ENCODE measurements around the gene DDA1.
A peak's percentile ranks its signal among the peaks of the same experiment; 100 is the strongest.

The DDA1 gene

DNA sequence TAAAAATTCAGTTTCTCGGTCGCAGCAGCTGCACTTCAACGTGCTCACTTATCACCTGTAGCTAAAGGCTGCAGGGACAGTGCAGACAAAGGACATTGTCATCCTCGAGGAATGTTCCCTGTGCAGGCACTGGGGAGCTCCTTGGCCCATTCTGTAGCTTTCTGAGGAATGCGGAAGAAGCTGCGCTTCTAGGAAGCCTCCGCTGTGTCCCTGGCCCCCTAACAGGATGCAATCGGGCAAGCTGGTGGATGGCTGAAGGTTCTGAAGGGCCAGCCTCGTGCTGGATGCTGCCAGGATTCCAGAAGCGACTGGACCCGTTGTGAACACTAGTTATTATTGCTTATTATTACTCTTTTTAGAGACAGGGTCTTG lies 17.2 kb downstream of the DDA1 start:
- no peak for DNase-seq
- in situ Hi-C loops (cut with MboI; ENCODE audit: low pct_unique_long_range_greater_than_20kb, low sequenced_read_pairs) = no loop called here

DNA sequence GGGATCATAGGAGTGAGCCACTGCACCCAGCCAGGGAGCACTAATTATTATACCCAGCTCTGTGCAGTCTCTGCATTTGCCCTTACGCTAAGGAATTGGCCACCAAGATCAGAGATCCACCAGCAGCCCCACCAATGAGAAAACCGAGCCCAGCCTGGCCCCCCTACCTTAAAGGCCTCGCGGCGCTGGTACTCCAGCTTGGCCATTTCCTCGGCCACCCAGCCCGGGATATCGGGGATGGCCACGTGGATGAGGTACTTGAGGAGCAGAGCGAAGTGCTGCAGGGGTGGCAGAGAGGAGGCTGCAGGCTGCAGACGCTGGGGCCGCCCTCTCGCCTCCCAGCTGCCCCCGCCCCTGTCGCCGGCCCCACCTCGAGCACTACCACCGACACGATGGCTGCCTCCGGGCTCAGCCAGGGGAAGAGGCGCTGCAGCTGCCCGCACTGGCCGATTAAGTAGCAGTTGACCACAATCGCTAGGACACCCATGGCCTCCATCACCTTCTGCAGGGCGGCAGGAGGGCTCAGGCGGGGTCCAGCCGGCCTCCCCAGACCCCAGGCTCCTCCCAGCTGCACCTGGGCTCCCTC lies 17.8 kb downstream of the DDA1 start:
- DNase-seq = no peak
- in situ Hi-C loops (cut with MboI; ENCODE audit: low pct_unique_long_range_greater_than_20kb, low sequenced_read_pairs) = no loop called here

DNA sequence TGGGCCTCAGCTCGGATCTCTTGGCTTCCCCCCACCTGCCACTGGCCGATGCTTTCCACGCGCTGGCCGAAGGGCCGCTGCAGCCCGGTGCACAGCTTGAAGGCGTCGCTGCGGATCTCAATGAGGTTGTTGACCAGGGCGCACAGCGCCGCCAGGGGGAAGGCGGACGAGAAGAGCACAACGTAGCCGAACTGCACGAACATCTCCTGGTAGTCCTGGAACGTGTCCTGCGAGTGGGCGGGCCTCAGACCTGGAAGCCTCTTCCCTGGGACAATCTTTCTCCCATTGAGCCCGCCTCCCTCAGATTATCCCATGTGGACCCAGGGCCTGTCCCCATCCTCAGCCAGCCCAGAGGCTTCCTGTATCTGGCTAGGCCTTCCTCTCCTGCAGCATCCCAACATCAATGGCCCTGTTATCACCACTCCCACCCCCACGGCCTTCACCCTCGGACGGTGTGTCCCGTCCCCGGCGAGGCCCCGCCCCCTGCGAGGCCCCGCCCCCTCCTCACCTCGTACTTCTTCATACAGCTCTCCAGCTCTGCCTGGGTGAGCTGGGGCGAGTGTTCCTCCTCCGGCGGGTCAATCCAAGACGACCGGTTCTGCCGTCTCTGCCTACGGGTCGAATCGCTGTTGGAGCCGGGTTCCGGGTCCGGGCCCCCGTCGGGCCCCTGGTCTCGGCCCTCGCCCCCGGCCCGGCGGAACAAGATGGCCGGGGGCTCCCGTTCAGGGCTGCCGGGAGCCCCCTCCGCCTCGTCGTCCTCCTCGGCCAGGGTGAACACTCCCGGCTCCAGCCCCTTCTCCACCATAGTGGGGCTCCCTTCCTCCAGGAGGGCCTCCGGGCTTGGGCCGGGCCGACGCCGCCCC lies 18.5 kb downstream of the DDA1 start:
- in situ Hi-C loops (cut with MboI; ENCODE audit: low pct_unique_long_range_greater_than_20kb, low sequenced_read_pairs) = no loop called here
- no peak for DNase-seq

DNA sequence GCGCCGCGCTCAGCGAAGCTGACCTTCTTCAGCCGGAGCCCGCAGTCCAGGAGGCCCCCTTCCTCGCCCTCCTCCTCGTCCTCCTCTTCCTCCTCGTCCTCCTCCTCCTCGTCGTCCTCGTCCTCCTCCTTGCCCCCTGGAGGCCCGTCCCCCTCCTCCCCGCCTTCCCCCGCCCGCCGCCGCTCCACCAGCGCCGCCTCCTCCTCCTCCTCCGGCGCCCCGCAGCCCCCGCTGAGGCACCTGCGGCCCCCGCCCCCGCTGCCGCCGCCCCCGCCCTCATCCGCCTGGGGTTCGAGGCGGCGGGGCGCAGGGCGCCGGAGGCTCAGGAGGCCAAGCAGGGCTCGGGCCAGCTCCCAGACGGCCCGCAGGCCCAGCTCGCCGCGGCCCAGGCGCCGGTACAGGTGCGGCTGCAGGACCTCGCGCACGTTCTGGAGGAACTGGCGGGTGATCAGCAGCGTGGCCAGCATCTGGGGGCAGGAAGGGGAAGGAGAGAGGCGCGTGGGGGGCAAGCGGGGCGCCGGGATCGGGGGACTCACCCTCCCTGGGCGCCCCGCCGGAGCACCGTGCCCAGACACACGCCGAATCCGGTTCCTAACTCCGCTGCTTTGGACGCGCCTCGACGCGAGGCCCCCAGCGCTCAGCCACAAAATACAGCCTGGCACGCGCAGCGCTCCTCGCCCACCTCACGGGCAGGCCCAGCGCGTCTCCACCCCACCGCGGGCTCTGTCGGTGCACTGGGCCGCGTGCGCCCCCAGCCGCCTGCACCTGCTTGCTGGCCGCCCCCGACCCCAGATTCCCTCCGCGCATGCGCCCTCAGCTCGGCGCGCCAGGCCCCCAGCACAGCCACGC lies 19.4 kb downstream of the DDA1 start:
- in situ Hi-C loops (cut with MboI; ENCODE audit: low pct_unique_long_range_greater_than_20kb, low sequenced_read_pairs) = no loop called here
- DNase-seq = no peak

DNA sequence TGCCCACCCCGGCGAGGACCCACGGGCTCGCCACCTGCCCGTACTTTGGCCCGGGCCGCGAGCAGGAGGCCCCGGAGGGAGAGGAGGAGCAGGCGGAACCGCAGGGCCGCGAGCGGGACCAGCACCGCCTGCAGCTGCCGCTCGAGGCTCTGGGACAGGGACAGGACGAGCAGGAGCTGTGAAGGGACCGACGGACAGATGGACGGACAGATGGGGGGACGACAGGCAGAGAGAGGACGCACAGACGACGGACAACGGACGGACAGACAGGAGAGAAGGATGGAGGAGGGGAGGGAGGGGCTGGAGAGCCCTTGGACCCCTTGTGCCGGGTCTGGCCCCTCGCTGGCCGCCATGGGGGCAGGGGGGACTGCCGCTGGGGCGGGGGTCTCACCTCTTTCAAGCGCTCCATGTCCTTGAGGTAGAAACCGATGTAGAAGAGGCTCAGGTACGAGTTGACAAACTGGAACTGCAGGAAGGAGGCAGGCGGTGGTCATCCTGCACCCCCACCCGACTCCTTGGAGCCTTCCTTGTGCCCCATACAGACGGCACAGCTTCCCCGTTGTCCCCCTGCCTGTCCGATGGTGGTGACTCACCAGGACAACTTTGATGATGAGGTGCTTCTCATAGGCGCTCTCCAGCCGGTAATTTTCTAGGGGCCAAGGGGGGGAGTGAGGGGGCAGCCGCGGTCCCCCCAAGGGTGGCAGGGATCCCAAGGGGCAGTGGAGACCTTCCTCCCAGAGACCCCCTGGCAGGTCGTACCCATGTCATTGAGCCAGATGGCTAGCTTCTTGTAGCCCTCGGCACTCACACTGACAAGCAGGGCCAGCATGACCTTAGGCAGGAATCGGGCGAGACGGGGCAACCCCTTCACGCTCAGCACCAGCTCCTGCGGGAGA lies 20.3 kb downstream of the DDA1 start:
- DNase-seq = no peak
- in situ Hi-C loops (cut with MboI; ENCODE audit: low pct_unique_long_range_greater_than_20kb, low sequenced_read_pairs) = no loop called here

DNA sequence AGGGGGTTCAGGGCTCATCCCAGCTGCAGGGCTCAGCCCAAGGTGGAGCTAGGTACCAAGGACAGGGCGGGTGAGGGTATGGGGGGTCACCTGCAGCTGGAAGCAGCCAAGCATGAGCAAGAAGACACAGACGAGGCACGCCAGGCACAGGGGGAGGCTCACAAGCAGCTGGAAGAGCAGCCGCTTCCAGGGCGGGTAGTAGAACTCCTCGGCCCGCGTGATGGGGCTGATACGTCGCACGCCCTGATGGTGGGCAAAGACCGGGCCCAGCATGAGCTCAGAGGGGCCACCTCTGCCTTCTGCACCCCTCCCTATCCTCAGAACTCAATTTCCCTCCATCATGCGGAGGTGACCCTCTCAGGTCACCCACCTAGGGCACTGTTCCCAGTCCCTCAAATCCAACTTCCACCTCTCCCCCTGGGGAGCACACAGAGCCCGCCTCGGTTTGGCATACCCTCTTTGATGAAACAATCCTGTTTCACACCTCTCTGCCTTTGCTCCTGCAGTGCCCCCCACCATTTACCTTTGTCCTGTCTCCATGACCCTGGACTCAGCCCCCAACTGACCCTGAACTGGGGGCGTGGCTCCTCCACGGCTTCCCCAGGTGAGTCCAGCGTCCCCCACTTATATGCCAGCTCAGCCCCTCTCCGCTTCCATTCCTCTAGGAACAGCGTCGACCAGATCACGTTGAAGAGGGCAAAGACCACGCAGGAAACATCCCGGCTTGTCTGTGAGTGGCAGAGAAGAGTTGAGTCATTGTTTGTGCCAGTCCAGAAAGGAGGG lies 21.1 kb downstream of the DDA1 start:
- no peak for DNase-seq
- in situ Hi-C loops (cut with MboI; ENCODE audit: low pct_unique_long_range_greater_than_20kb, low sequenced_read_pairs) = no loop called here

DNA sequence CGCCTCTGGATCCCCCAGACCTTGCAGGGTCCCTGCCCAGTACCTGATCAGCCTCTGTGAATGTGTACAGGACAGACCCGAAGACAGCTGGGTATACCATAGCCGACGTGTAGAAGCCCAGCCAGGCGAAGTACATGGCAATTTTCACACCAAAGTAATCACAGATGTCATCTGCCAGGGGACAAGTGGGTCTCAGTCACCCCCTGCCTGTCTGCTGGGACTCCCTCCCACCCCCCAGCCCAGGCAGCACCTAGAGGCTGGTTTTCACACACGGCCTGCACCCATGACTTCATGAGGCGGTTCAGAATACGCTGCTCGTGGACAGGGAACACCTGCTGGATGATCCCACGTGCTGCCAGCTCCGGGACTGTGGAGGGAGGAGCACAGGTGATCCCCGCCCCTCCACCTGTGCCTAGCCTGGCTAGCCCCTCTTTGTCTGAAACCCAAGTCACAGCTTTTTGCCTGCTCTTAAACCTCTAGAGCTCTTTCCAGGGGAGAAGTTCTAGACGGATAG lies 21.7 kb downstream of the DDA1 start:
- DNase-seq = no peak
- in situ Hi-C loops (cut with MboI; ENCODE audit: low pct_unique_long_range_greater_than_20kb, low sequenced_read_pairs) = no loop called here

DNA sequence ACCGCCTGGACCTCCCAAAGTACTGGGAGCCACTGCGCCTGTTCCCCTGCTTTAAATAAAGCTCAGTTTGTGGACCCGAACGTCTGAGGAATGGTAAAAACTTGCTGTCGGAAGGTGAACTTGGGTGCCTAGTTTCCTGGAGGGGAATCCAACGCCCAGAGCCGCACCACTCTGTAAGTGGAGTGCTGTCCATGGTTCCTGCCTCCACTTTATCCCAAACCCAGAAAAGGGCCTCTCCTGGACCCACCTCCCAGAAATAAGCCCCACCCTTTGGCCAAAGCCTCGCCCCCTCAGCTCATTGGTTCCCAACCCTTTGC lies 23.0 kb downstream of the DDA1 start:
- DNase-seq = no peak
- in situ Hi-C loops (cut with MboI; ENCODE audit: low pct_unique_long_range_greater_than_20kb, low sequenced_read_pairs) = no loop called here

DNA sequence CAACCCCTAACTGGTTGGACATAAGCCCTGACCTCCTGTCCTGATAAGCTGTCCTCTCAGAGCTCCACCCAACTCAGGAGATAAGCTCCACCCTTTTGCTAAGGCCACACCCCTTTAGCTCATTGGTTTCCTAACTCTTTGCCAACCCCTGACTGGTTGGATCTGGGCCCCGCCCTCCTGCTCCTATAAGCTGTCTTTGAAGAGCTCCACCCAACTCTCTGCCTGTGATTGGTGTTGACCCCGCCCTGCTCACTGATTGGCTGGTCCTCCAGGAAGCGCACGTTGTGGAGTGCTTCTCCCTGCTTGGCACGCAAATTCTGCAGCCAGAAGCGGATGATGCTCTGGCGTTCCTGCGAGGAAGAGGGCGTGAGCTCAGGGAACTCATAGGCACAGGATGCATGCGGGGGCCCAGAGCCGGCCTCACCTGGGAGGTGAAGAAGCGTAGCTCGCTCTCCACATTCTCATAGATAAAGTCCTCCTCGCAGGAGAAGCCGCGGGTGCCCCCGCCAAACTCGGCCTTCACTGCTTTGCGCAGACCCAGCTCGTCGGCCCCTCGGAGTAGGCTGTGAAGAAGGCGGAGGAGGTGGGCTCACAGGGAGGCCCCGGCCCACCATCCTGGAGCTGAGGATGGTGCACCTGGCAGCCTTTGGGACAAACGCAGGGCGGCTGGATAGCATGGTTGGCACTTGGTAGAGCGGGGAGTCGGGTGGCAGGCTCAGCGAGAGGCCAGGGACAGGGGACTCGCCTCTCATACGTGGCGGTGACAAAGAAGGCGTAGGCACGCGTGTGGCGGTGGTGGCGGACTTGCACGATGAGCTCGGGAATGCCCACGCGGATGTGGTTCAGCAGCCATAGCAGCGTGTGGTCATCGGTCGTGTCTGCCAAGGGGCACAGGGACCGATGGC lies 23.6 kb downstream of the DDA1 start:
- DNase-seq = peak; percentile 92
- in situ Hi-C loops (cut with MboI; ENCODE audit: low pct_unique_long_range_greater_than_20kb, low sequenced_read_pairs) = no loop called here

DNA sequence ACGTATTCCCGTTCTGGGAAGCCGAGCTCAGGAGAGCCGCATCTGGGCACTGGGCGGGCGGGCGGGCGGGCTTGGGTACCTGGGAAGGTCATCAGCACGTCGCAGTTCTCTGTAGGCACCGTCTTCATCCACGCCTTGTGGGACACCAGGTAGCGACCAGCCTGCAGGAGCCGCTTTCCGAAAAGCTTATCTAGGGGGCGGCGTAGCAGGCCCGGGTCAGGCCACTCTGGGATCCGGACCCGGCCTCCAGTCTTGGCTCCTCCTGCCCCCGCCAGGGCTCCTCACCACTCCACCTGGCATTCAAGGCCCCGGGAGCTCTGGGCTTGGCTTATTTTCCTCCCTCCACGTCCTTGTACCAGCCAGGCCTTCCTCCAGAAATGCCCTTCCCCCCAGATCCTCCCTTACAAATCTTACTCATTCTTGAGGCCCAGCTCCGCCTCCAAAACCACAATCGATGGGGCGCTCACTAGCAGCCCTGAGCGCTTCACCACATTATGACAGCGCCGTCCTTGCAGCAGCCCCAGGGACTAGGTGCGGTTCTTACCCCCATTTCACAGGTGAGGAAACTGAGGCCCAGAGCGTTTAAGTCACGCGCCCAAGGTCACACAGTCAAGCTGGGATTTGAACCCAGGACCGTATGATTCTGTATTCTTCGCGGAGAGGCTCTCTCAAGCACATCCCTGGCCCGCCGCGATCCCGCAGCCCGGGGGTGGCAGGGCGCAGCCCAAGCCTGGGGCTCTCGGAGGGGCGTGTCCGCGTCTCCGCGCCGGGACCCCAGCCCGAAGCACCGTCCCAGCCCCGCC lies 24.4 kb downstream of the DDA1 start:
- in situ Hi-C loops (cut with MboI; ENCODE audit: low pct_unique_long_range_greater_than_20kb, low sequenced_read_pairs) = no loop called here
- peak; percentile 91 for DNase-seq

DNA sequence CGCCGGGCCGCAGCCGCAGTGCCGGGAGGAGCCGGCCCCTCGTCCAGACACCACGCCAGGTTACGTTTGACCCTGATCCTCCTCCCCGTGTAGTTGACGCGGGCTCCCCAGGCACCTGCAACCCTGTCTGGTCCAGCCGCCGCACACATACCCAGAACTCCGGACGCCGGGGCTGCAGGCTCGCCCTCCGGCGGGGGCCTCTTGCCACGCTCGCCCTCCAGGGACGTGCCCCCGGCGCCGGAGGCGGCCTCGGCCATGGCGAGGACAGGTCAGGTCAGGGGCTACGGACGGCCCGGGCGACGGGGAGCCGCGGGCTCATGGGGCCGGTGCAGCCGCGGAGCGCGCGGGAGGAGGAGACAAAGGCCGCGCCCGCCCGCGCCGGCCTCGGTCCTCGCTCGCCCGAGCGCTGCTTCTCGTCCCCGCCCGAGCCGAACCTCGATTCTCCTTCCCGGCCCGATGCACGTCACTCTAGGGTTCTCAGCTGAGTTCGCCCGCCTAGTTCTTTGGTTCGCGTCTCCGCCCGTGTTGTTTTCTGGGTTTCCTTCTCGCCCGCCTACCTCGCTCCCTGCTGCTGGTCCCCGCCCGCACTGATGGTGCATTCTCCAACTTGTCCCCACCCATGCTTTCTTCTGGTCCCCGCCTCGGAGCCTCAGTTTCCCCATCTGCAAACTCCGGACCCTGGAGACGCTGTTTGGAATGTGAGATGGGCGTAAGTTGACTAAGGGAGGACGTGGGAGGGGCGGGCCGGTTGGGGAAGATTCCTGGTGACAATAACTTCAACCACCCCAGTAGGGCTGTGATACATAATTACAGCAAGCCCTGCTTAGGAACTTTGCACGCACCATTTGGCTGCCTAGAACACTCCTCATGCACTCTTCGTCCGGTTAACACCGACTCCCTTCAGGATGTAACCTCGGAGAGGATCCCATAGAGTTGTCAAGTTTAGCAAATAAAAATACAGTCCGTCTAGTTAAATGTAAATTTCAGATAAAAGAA lies 25.3 kb downstream of the DDA1 start, which contains the start of gene ANO8:
Gene ANO8 (minus strand): TSS at position 442 of the 996 bp plus-strand sequence. CDS start 185 bp downstream, at position 257.
- peak; percentile 98 for DNase-seq
- in situ Hi-C loops (cut with MboI; ENCODE audit: low pct_unique_long_range_greater_than_20kb, low sequenced_read_pairs) = no loop called here

DNA sequence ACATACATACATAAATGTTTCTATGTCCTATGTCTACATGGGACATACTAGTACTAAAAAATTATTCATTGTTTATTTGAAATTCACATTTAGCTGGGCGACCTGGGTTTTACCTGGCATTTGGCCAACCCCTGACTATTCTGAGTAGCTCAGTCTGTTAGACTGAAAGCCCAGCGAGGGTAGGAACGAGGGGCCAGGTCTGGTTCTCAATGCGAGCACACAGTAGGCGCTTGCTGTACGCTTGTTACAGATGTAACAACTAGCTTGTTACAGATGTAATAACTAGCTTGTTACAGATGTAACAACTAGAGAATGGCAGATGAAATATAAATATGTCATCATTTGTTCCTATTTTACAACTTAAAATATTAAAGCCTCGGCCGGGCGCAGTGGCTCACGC lies 26.2 kb downstream of the DDA1 start:
- no peak for DNase-seq
- in situ Hi-C loops (cut with MboI; ENCODE audit: low pct_unique_long_range_greater_than_20kb, low sequenced_read_pairs) = no loop called here

DNA sequence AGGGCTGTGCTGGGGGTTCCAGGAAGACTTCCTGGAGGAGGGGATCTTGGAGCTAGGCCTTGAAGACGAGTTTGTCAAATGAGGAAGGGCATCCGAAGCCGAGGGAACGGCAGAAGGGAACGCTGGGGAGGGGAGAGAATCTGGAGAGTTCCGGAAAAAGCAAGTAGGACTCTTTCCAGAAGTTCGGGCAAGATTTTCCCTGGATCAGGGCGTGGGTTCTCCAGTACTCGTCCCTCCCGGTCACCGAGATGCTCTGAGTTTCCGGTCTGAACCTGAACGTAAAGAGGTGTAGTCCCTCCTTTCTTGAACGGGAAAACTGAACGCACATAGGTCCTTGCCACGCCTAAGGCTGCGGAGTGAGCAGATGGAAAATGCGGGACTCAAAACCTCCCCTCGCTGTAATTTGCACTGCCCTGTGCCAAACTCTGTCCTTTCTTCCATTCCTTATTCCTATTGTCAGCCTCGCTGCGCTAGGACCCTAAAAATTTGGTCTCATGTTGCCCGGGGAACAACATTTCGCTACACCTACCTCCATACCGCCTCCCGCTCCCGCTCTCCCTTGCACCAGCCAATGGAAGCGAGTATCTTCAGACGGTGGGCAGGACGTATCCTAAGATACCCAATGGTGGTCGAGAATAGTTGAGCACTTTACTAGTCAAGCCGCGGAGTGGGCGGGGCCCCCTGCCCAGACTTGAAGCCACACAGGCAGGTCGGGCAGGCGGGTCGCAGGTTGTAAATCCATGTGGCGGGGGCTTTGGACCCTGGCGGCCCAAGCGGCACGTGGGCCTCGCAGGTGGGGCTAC lies 27.7 kb downstream of the DDA1 start, which contains the start of gene GTPBP3:
Gene GTPBP3 (plus strand): TSS at position 682 of the 803 bp plus-strand sequence. CDS start 59 bp downstream, at position 741.
- in situ Hi-C loops (cut with MboI; ENCODE audit: low pct_unique_long_range_greater_than_20kb, low sequenced_read_pairs) = no loop called here
- DNase-seq = peak; percentile 98

DNA sequence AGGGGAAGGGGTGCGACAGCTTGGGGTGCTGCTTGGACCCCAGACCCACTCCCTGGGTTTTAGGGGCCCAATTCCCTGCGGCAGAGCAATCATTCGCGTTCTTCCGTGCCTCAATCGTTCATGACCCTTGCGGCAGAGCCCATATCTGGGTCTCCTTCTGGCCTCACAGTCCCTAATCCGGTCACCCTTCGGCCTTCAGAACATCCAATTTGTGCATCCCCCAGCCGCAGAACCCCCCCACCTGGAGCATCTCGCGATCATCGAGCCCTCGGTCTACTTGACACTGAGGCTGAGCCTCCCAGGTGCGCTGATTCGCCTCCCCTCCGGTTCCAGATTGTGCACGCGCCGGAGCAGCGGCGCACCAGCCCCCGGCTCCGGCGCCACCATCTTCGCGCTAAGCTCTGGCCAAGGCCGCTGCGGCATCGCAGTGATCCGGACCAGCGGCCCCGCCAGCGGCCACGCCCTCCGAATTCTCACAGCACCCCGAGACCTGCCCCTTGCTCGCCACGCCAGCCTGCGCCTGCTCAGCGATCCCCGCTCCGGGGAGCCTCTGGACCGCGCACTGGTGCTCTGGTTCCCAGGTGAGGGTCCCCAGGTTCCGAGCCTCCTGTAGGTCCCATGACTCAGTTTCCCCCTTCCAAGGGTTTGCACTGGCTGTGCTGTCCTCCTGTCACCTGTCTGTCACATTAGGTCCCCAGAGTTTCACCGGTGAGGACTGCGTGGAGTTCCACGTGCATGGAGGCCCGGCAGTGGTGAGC lies 28.5 kb downstream of the DDA1 start:
- in situ Hi-C loops (cut with MboI; ENCODE audit: low pct_unique_long_range_greater_than_20kb, low sequenced_read_pairs) = no loop called here
- DNase-seq = no peak
